GM21367 (cell line): Measurements from ENCODE around the gene HERC3.
"Not testable (repeated sequence)": the region's sequence is repeated elsewhere in the genome, so short reads cannot be mapped to it uniquely, and the experiment has no call there.

Source experiments
- ATAC-seq: cut with Tn5 transposase; IDR thresholded peaks from one replicate; pipeline ENCODE4 v1.9.1; 2021; ENCODE audit not compliant: unreplicated experiment

The HERC3 gene

GRCh38 chr4:88606832-88607231, 14.6 kb downstream of the HERC3 start:
- ATAC-seq = no peak

GRCh38 chr4:88609387-88609786, 17.1 kb downstream of the HERC3 start:
- no peak for ATAC-seq

- ATAC-seq = not testable (repeated sequence)
Measured at GRCh38 chr4:88609794-88610193, 17.5 kb downstream of the HERC3 start.

GRCh38 chr4:88610771-88611170, 18.5 kb downstream of the HERC3 start:
- ATAC-seq = no peak

GRCh38 chr4:88613417-88613875, 21.2 kb downstream of the HERC3 start:
- no peak for ATAC-seq

GRCh38 chr4:88614058-88614457, 21.8 kb downstream of the HERC3 start:
- ATAC-seq = no peak

GRCh38 chr4:88616275-88617150, 24.2 kb downstream of the HERC3 start:
- no peak for ATAC-seq

- no peak for ATAC-seq
Measured at GRCh38 chr4:88618782-88619485, 26.7 kb downstream of the HERC3 start.

GRCh38 chr4:88619971-88620370, 27.7 kb downstream of the HERC3 start:
- no peak for ATAC-seq

GRCh38 chr4:88621763-88622327, 29.6 kb downstream of the HERC3 start:
- ATAC-seq = no peak

GRCh38 chr4:88623097-88623496, 30.8 kb downstream of the HERC3 start:
- no peak for ATAC-seq

- ATAC-seq = no peak
Measured at GRCh38 chr4:88628746-88629145, 36.5 kb downstream of the HERC3 start.

- ATAC-seq = no peak
Measured at GRCh38 chr4:88629826-88630225, 37.5 kb downstream of the HERC3 start.

GRCh38 chr4:88630756-88631155, 38.5 kb downstream of the HERC3 start:
- ATAC-seq = no peak

GRCh38 chr4:88643932-88644331, 51.7 kb downstream of the HERC3 start:
- ATAC-seq = no peak

- ATAC-seq = no peak
Measured at GRCh38 chr4:88645994-88646393, 53.7 kb downstream of the HERC3 start.

- ATAC-seq = no peak
Measured at GRCh38 chr4:88646528-88647280, 54.4 kb downstream of the HERC3 start.

- ATAC-seq = no peak
Measured at GRCh38 chr4:88649716-88650115, 57.4 kb downstream of the HERC3 start.

- ATAC-seq = no peak
Measured at GRCh38 chr4:88653371-88653946, 61.2 kb downstream of the HERC3 start.

- no peak for ATAC-seq
Measured at GRCh38 chr4:88655226-88655625, 62.9 kb downstream of the HERC3 start.
